HCT116 (cell line): ENCODE measurements around the gene TAF10. TPM values are rescaled to one million over a fixed set of nuclear protein-coding genes. Genes with fewer than 3 reads are reported as not detected.

Source experiments
- ATAC-seq: fragments of 200-7000 bp; cut with Tn5 transposase; 2 replicates; pipeline ENCODE4 v1.9.1; 2020; ENCODE audit warnings: mild to moderate bottlenecking, moderate library complexity
- BruUV-seq: library from RNA; stranded (reverse); fragments of 400-500 nt; replicated peaks from 2 replicates; lab custom pipeline; 2021; lab: Mats Ljungman, UMichigan
- CTCF ChIA-PET: fragments of 300-600 bp; sonication (Branson Sonifier 250); formaldehyde crosslinking; loops from one replicate; lab custom pipeline; 2021; ENCODE audit warnings: antibody characterized with exemption; lab: Charles Lee
- POLR2A ChIA-PET: fragments of 300-600, 350-600 bp; sonication (Branson Sonifier 250); formaldehyde crosslinking; loops from one replicate; lab custom pipeline; 2021; ENCODE audit warnings: antibody characterized with exemption; lab: Charles Lee
- RAD21 ChIA-PET, 2 experiments: fragments of 300-600 bp; sonication (Branson Sonifier 250); formaldehyde crosslinking; loops; one replicate each; lab custom pipeline; 2023; ENCODE audit warnings: low total read pairs in 2 of 2; ENCODE audit not compliant: uncharacterized antibody in 2 of 2, unreplicated experiment in 2 of 2, low non-redundant PET in 1 of 2; lab: Charles Lee
- DNase-seq: peaks from one replicate; pipeline ENCODE4 v3.0.0-alpha.2; 2010; ENCODE audit warnings: low read depth, low spot score
- H2AFZ ChIP-seq: fragments of 200-600 bp; shearing (Covaris generic), sonication (generic); 2 replicates; pipeline ENCODE4 v1.6.1; 2017; ENCODE audit warnings: low read depth, mixed run types, mixed read lengths, antibody characterized with exemption, low read length; ENCODE audit not compliant: poor library complexity, severe bottlenecking
- H3K27ac ChIP-seq: 2 replicates; pipeline ENCODE4 v1.5.1; 2012; ENCODE audit warnings: low read depth, low read length
- H3K27me3 ChIP-seq: fragments of 200-600 bp; sonication (generic); 2 replicates; pipeline ENCODE4 v1.6.1; 2016; ENCODE audit warnings: mixed run types, low read length, mixed read lengths; ENCODE audit not compliant: insufficient read depth
- H3K36me3 ChIP-seq, 2 experiments: fragments of 200-500 bp in 1 of 2; fragments of 200-600 bp in 1 of 2; sonication (Bioruptor generic) in 1 of 2; sonication (generic) in 1 of 2; 2 replicates each; pipeline versions ENCODE4 v1.5.1 to v1.6.1; 2014 to 2016; ENCODE audit warnings: low read length in 2 of 2, inconsistent platforms in 1 of 2, mixed read lengths in 1 of 2, mixed run types in 1 of 2; ENCODE audit not compliant: insufficient read depth in 2 of 2, control insufficient read depth in 1 of 2
- H3K4me1 ChIP-seq, 2 experiments: fragments of 200-600 bp in 1 of 2; sonication (generic) in 1 of 2; 2 replicates each; pipeline versions ENCODE4 v1.5.1 to v1.6.1; 2012 to 2017; ENCODE audit warnings: low read length in 2 of 2, inconsistent platforms in 1 of 2, mild to moderate bottlenecking in 1 of 2, mixed read lengths in 1 of 2, mixed run types in 1 of 2, moderate library complexity in 1 of 2; ENCODE audit not compliant: insufficient read depth in 2 of 2, control insufficient read depth in 1 of 2
- H3K4me2 ChIP-seq: fragments of 200-600 bp; sonication (generic); 2 replicates; pipeline ENCODE4 v1.6.1; 2017; ENCODE audit warnings: mixed run types, low read length, mixed read lengths
- H3K4me3 ChIP-seq, 2 experiments: fragments of 200-600 bp in 1 of 2; sonication (generic) in 1 of 2; replicated peaks in 1 of 2; 2 replicates each; pipeline ENCODE4 v1.5.1; 2011 to 2016; ENCODE audit warnings: low read length in 2 of 2, control low read depth in 1 of 2, low read depth in 1 of 2, mild to moderate bottlenecking in 1 of 2, mixed read lengths in 1 of 2, mixed run types in 1 of 2
- H3K79me2 ChIP-seq: fragments of 200-600 bp; sonication (generic); 2 replicates; pipeline ENCODE4 v1.6.1; 2017; ENCODE audit warnings: mild to moderate bottlenecking, mixed run types, low read length, moderate library complexity, mixed read lengths; ENCODE audit not compliant: insufficient read depth
- H3K9ac ChIP-seq: fragments of 200-600 bp; sonication (generic); 2 replicates; pipeline ENCODE4 v1.6.1; 2016; ENCODE audit warnings: low read length, mixed read lengths
- H3K9me2 ChIP-seq: fragments of 200-600 bp; sonication (generic), shearing (Covaris generic); 2 replicates; pipeline ENCODE4 v1.6.1; 2017; ENCODE audit warnings: mixed run types, mild to moderate bottlenecking, moderate library complexity; ENCODE audit not compliant: insufficient read depth
- H3K9me3 ChIP-seq, 2 experiments: fragments of 200-500 bp in 1 of 2; fragments of 200-600 bp in 1 of 2; sonication (Bioruptor generic) in 1 of 2; sonication (generic) in 1 of 2; 2 replicates each; pipeline ENCODE4 v1.6.1; 2014 to 2017; ENCODE audit warnings: low read length in 2 of 2, mixed read lengths in 2 of 2, inconsistent platforms in 1 of 2, low read depth in 1 of 2, mild to moderate bottlenecking in 1 of 2, mixed run types in 1 of 2, moderate library complexity in 1 of 2; ENCODE audit not compliant: control insufficient read depth in 1 of 2, insufficient read depth in 1 of 2
- H4K20me1 ChIP-seq: fragments of 200-600 bp; sonication (generic), shearing (Covaris generic); 2 replicates; pipeline ENCODE4 v1.6.1; 2017; ENCODE audit warnings: mixed run types, mild to moderate bottlenecking, moderate library complexity; ENCODE audit not compliant: insufficient read depth
- ELF1 ChIP-seq: IDR thresholded peaks from 2 replicates; pipeline ENCODE4 v1.6.1; 2012; ENCODE audit warnings: low read depth, borderline replicate concordance
- EZH2phosphoT487 ChIP-seq: fragments of 200-600 bp; IDR thresholded peaks from 2 replicates; pipeline ENCODE4 v1.6.1; 2018; ENCODE audit warnings: antibody characterized with exemption, borderline replicate concordance
- JUND ChIP-seq: IDR thresholded peaks from 2 replicates; pipeline ENCODE4 v1.6.1; 2012
- MAX ChIP-seq: IDR thresholded peaks from 2 replicates; pipeline ENCODE4 v1.6.1; 2012
- POLR2A ChIP-seq: IDR thresholded peaks from 2 replicates; pipeline ENCODE4 v1.7.0; 2011; ENCODE audit warnings: borderline replicate concordance; ENCODE audit not compliant: insufficient read depth, insufficient read length; ENCODE audit errors: extremely low read depth
- POLR2AphosphoS5 ChIP-seq: IDR thresholded peaks from 2 replicates; pipeline ENCODE4 v1.6.1; 2011; ENCODE audit warnings: mild to moderate bottlenecking, low read depth, low read length, moderate library complexity
- ZBTB33 ChIP-seq: IDR thresholded peaks from 2 replicates; pipeline ENCODE4 v1.6.1; 2011; ENCODE audit warnings: mild to moderate bottlenecking, low read length, moderate library complexity; ENCODE audit not compliant: insufficient replicate concordance; ENCODE audit errors: extremely low read depth
- intact Hi-C: fragments of 100-400 bp; cut with micrococcal nuclease; formaldehyde crosslinking; loops from 2 replicates; pipeline ENCODE4 v1.10.0; 2022
- total RNA-seq: library from RNA; stranded (reverse); gene quantifications from one replicate; pipeline ENCODE4 v1.2.1, GENCODE V29; 2021; ENCODE audit not compliant: unreplicated experiment
- TF ChIP-seq, protein P1 (sequence below): IDR thresholded peaks from 2 replicates; pipeline ENCODE4 v1.6.1; 2012; ENCODE audit warnings: low read depth

The TAF10 gene
- total RNA-seq, 1 experiment from 2014 or later: 151 TPM

DNA sequence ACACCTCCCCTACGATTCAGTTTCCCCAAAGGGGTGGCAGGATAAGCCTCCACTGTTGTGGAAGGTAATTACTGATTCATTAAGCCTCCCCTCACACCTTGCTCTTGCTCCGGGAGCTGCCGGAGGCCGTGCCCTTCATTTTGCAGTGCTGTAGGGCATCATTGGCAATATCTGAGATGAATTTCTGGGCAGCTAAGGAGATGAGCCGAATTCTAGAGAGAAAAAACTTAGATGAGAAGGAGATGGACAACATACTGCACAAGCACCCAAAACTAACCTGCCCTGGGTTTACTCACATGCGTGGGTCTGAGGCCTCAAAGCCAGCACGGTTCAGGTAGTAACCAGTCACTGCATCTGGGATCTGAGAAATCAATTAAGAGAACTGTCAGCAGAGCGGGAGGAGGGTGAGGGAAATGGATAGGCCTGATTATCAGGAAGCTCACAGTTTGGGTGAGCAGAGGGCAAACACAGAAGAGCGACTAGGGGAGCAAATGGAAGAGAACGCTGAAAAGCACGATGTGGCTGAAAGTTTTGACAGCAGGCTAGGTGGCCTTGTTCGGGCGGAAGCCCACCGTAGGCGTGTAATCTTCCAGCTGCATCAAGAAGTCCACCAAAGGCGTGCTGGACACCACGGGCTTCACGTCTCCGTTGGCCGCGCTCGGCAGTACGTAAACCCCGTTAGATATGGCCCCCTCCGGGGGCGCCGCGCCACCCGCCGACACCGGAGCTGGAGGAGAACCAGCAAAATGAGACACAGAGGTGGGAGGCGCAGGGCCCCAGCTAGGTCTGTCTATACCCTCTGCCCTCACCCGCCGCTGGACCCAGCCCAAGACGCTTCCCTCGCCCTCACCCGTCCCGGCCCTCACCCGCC, 689 bp downstream of the TAF10 start:
- TF ChIP-seq JUND (no peak), MAX (no peak), POLR2AphosphoS5 (peak; percentile 9; the same call in 1 of the 2 replicates)
- Histone ChIP-seq H3K9me2 (no peaks in the 10 kb centered on the region), H4K20me1 (no peaks in the 10 kb centered on the region), H2AFZ (no peak overlapping the region), H3K4me3 (peak overlapping the region; percentile 71 to 92), H3K36me3 (peaks cover 21 to 46% of the 10 kb centered on the region in 2 experiments), H3K79me2 (peaks cover 40% of the 10 kb centered on the region), H3K27ac (peak overlapping the region; percentile 93), H3K27me3 (no peaks in the 10 kb centered on the region), H3K9ac (peak overlapping the region; percentile 73), H3K4me2 (peak overlapping the region; percentile 91), H3K4me1 (peaks cover 17 to 42% of the 10 kb centered on the region in 2 experiments), H3K9me3 (no peaks in the 10 kb centered on the region)
- DNase-seq (no peak), ATAC-seq (no peak)
- BruUV-seq: no TSS peak
- POLR2A ChIA-PET: interaction anchor here (1.0 to 1.6 kb wide), 3 partner anchors 8 to 69 kb away, joined by 4 to 5 read pairs (median 4); partner anchors contain the start of gene TPP1
- CTCF ChIA-PET: interaction anchor here (0.6 to 2.1 kb wide), 4 partner anchors 61 to 232 kb away, joined by 4 to 11 read pairs (median 4); partner anchors contain the start of gene MRPL17
- RAD21 ChIA-PET: no interaction called here
- intact Hi-C loops: no loop called here

DNA sequence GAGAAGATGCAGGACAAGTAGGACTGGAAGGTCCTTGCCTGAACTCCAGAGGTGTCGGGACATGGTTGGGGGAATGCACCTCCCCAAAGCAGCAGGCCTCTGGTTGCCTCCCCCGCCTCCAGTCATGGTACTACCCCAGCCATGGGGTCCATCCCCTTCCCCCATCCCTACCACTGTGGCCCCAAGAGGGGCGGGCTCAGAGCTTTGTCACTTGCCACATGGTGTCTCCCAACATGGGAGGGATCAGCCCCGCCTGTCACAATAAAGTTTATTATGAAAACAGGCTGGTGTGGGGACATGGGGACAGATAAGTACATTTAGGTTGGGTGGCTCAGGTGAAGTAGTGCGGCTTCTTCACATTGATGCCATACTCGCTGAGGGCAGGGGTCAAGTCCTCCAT, 1.4 kb downstream of the TAF10 start:
- ChIA-PET RAD21 (no interaction called here), CTCF (no interaction called here), POLR2A (interaction anchor here (1.6 kb wide), 1 partner anchor 8 kb away, joined by 5 read pairs; the partner anchor contains the start of gene TPP1)
- no peak for ATAC-seq
- Histone ChIP-seq H2AFZ (no peak overlapping the region), H3K9me3 (no peaks in the 10 kb centered on the region), H3K79me2 (peaks cover 48% of the 10 kb centered on the region), H3K9me2 (no peaks in the 10 kb centered on the region), H3K4me3 (peak overlapping the region; percentile 71 to 92), H3K36me3 (peaks cover 21 to 46% of the 10 kb centered on the region in 2 experiments), H3K27ac (peak overlapping the region; percentile 93; the same call in 1 of the 2 replicates), H3K9ac (peak overlapping the region; percentile 73), H3K4me1 (peaks cover 18 to 48% of the 10 kb centered on the region in 2 experiments), H4K20me1 (no peaks in the 10 kb centered on the region), H3K4me2 (peak overlapping the region; percentile 91), H3K27me3 (no peaks in the 10 kb centered on the region)
- intact Hi-C loops: no loop called here
- TF ChIP-seq EZH2phosphoT487 (no peak), POLR2A (no peak), ZBTB33 (no peak), ELF1 (no peak)
- TF ChIP-seq, protein P1, sequence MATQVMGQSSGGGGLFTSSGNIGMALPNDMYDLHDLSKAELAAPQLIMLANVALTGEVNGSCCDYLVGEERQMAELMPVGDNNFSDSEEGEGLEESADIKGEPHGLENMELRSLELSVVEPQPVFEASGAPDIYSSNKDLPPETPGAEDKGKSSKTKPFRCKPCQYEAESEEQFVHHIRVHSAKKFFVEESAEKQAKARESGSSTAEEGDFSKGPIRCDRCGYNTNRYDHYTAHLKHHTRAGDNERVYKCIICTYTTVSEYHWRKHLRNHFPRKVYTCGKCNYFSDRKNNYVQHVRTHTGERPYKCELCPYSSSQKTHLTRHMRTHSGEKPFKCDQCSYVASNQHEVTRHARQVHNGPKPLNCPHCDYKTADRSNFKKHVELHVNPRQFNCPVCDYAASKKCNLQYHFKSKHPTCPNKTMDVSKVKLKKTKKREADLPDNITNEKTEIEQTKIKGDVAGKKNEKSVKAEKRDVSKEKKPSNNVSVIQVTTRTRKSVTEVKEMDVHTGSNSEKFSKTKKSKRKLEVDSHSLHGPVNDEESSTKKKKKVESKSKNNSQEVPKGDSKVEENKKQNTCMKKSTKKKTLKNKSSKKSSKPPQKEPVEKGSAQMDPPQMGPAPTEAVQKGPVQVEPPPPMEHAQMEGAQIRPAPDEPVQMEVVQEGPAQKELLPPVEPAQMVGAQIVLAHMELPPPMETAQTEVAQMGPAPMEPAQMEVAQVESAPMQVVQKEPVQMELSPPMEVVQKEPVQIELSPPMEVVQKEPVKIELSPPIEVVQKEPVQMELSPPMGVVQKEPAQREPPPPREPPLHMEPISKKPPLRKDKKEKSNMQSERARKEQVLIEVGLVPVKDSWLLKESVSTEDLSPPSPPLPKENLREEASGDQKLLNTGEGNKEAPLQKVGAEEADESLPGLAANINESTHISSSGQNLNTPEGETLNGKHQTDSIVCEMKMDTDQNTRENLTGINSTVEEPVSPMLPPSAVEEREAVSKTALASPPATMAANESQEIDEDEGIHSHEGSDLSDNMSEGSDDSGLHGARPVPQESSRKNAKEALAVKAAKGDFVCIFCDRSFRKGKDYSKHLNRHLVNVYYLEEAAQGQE: no peak
- no peak for DNase-seq
- BruUV-seq: TSS peak; percentile 41
